ENCODE measurements around the gene ZNF362.
"Not testable (repeated sequence)": the region's sequence is repeated elsewhere in the genome, so short reads cannot be mapped to it uniquely, and the experiment has no call there.

ZNF362 gene

GRCh38 chr1:33256471-33257206 is at the start of gene ZNF362:
Gene ZNF362, plus strand, starts transcription at chr1:33256492. Its CDS starts 14,083 bp downstream, at chr1:33270575.
- peak; percentile 75 for DNase-seq (ENCODE audit: low spot score)

- no peak for DNase-seq (ENCODE audit: low spot score)
Measured at GRCh38 chr1:33211972-33212371, 44.3 kb upstream of the ZNF362 start.

GRCh38 chr1:33219886-33220661 is 36.2 kb upstream of the ZNF362 start:
- DNase-seq (ENCODE audit: low spot score) = no peak

GRCh38 chr1:33220676-33221384 is 35.5 kb upstream of the ZNF362 start:
- DNase-seq (ENCODE audit: low spot score) = no peak

- no peak for DNase-seq (ENCODE audit: low spot score)
Measured at GRCh38 chr1:33221385-33221758, 34.9 kb upstream of the ZNF362 start.

GRCh38 chr1:33222381-33222780 is 33.9 kb upstream of the ZNF362 start:
- no peak for DNase-seq (ENCODE audit: low spot score)

GRCh38 chr1:33224166-33224707 is 32.1 kb upstream of the ZNF362 start:
- no peak for DNase-seq (ENCODE audit: low spot score)

- no peak for DNase-seq (ENCODE audit: low spot score)
Measured at GRCh38 chr1:33225586-33225985, 30.7 kb upstream of the ZNF362 start.

GRCh38 chr1:33228935-33229487 is 27.3 kb upstream of the ZNF362 start:
- DNase-seq (ENCODE audit: low spot score) = no peak

- DNase-seq (ENCODE audit: low spot score) = no peak
Measured at GRCh38 chr1:33231166-33231565, 25.1 kb upstream of the ZNF362 start.

GRCh38 chr1:33232716-33233115 is 23.6 kb upstream of the ZNF362 start:
- no peak for DNase-seq (ENCODE audit: low spot score)

- no peak for DNase-seq (ENCODE audit: low spot score)
Measured at GRCh38 chr1:33234131-33234530, 22.2 kb upstream of the ZNF362 start.

- DNase-seq (ENCODE audit: low spot score) = no peak
Measured at GRCh38 chr1:33234588-33234990, 21.7 kb upstream of the ZNF362 start.

- DNase-seq (ENCODE audit: low spot score) = no peak
Measured at GRCh38 chr1:33235521-33235920, 20.8 kb upstream of the ZNF362 start.

GRCh38 chr1:33236498-33236897 is 19.8 kb upstream of the ZNF362 start:
- no peak for DNase-seq (ENCODE audit: low spot score)

GRCh38 chr1:33237579-33237978 is 18.7 kb upstream of the ZNF362 start:
- DNase-seq (ENCODE audit: low spot score) = no peak

GRCh38 chr1:33238194-33238724 is 18.0 kb upstream of the ZNF362 start:
- not testable (repeated sequence) for DNase-seq (ENCODE audit: low spot score)

- DNase-seq (ENCODE audit: low spot score) = not testable (repeated sequence)
Measured at GRCh38 chr1:33239410-33239809, 16.9 kb upstream of the ZNF362 start.

- no peak for DNase-seq (ENCODE audit: low spot score)
Measured at GRCh38 chr1:33241866-33242265, 14.4 kb upstream of the ZNF362 start.

GRCh38 chr1:33242652-33243051 is 13.6 kb upstream of the ZNF362 start:
- DNase-seq (ENCODE audit: low spot score) = no peak

- DNase-seq (ENCODE audit: low spot score) = no peak
Measured at GRCh38 chr1:33244143-33244808, 12.0 kb upstream of the ZNF362 start.

Measured in RKO (cell line).